ENCODE results near the gene DNAL4.

Gene DNAL4

DNA sequence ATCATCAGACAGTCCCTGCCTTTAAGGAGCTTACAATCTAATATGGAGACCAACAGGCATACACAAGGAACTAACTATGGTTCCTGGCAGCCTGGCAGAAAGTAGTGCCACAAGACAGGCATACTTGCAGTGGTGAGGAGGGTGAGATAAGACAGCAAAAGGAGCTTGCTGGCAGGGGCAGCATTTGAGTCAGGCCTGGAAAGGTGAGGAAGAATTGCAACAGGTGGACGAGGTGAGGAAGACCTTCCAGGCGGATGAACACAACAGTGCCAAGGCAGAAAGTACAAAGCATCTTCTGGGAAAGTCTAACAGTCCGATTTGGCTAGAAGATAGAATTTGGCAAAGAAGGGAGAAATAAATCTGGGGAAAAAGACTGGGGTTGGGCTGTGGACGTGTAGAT is 4.3 kb downstream of the DNAL4 start:
- TF ChIP-seq, protein P1, sequence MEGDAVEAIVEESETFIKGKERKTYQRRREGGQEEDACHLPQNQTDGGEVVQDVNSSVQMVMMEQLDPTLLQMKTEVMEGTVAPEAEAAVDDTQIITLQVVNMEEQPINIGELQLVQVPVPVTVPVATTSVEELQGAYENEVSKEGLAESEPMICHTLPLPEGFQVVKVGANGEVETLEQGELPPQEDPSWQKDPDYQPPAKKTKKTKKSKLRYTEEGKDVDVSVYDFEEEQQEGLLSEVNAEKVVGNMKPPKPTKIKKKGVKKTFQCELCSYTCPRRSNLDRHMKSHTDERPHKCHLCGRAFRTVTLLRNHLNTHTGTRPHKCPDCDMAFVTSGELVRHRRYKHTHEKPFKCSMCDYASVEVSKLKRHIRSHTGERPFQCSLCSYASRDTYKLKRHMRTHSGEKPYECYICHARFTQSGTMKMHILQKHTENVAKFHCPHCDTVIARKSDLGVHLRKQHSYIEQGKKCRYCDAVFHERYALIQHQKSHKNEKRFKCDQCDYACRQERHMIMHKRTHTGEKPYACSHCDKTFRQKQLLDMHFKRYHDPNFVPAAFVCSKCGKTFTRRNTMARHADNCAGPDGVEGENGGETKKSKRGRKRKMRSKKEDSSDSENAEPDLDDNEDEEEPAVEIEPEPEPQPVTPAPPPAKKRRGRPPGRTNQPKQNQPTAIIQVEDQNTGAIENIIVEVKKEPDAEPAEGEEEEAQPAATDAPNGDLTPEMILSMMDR (conservative IDR thresholded peaks at IDR 0.05; ENCODE audit: control insufficient read depth, insufficient read depth, low read depth, low read length), result no peak
- H3K4me3 ChIP-seq (ENCODE audit: control insufficient read depth, low read depth, low read length), result no peak overlapping the region
- DNase-seq (ENCODE audit: low read depth), result no peak

GRCh38 chr22:38788846-38789245 is 5.1 kb downstream of the DNAL4 start:
- H3K4me3 ChIP-seq (ENCODE audit: control insufficient read depth, low read depth, low read length), result no peak overlapping the region
- TF ChIP-seq, protein P1 (conservative IDR thresholded peaks at IDR 0.05; ENCODE audit: control insufficient read depth, insufficient read depth, low read depth, low read length), result no peak
- no peak for DNase-seq (ENCODE audit: low read depth)

- DNase-seq (ENCODE audit: low read depth), result peak; percentile 92
- H3K4me3 ChIP-seq (ENCODE audit: control insufficient read depth, low read depth, low read length), result no peak overlapping the region
- TF ChIP-seq, protein P1 (conservative IDR thresholded peaks at IDR 0.05; ENCODE audit: control insufficient read depth, insufficient read depth, low read depth, low read length), result no peak
Measured at GRCh38 chr22:38788021-38788816, 5.7 kb downstream of the DNAL4 start.

- DNase-seq (ENCODE audit: low read depth), result no peak
- TF ChIP-seq, protein P1 (conservative IDR thresholded peaks at IDR 0.05; ENCODE audit: control insufficient read depth, insufficient read depth, low read depth, low read length), result no peak
- no peak overlapping the region for H3K4me3 ChIP-seq (ENCODE audit: control insufficient read depth, low read depth, low read length)
Measured at GRCh38 chr22:38786631-38787030, 7.3 kb downstream of the DNAL4 start.

GRCh38 chr22:38784856-38785255 is 9.1 kb downstream of the DNAL4 start:
- TF ChIP-seq, protein P1 (conservative IDR thresholded peaks at IDR 0.05; ENCODE audit: control insufficient read depth, insufficient read depth, low read depth, low read length), result no peak
- DNase-seq (ENCODE audit: low read depth), result no peak
- no peak overlapping the region for H3K4me3 ChIP-seq (ENCODE audit: control insufficient read depth, low read depth, low read length)

- DNase-seq (ENCODE audit: low read depth), result no peak
- no peak overlapping the region for H3K4me3 ChIP-seq (ENCODE audit: control insufficient read depth, low read depth, low read length)
- TF ChIP-seq, protein P1 (conservative IDR thresholded peaks at IDR 0.05; ENCODE audit: control insufficient read depth, insufficient read depth, low read depth, low read length), result no peak
Measured at GRCh38 chr22:38784035-38784434, 9.9 kb downstream of the DNAL4 start.

Data from fibroblast of mammary gland (primary cell).